WTC11 (cell line): Measurements from ENCODE around the gene MEF2D. TPM values are rescaled to one million over a fixed set of nuclear protein-coding genes. Genes with fewer than 3 reads are reported as not detected.

Source experiments
- ATAC-seq: fragments of 200-7000 bp; cut with Tn5 transposase; 2 replicates; pipeline ENCODE4 v1.10.0; 2021; ENCODE audit warnings: mild to moderate bottlenecking, moderate library complexity
- CTCF ChIA-PET: fragments of 300-600 bp; sonication (Branson Sonifier 250); formaldehyde crosslinking; loops from one replicate; lab custom pipeline; 2021; ENCODE audit warnings: antibody characterized with exemption; lab: Charles Lee
- POLR2A ChIA-PET: fragments of 350-600 bp; sonication (Branson Sonifier 250); formaldehyde crosslinking; loops from one replicate; lab custom pipeline; 2021; ENCODE audit warnings: antibody characterized with exemption; lab: Charles Lee
- DNase-seq: peaks from one replicate; pipeline ENCODE4 v3.0.0; 2021; ENCODE audit warnings: low spot score
- H3K27ac Mint-ChIP-seq: 2 replicates; pipeline ENCODE4 v1.8.0; 2021; ENCODE audit warnings: mixed read lengths
- H3K27me3 Mint-ChIP-seq: 2 replicates; pipeline ENCODE4 v1.8.0; 2021; ENCODE audit warnings: low read depth, mild to moderate bottlenecking, moderate library complexity, mixed read lengths
- H3K36me3 Mint-ChIP-seq: 2 replicates; pipeline ENCODE4 v1.8.0; 2021; ENCODE audit warnings: mixed read lengths
- H3K4me1 Mint-ChIP-seq: 2 replicates; pipeline ENCODE4 v1.8.0; 2022; ENCODE audit warnings: mixed read lengths
- H3K4me3 Mint-ChIP-seq: 2 replicates; pipeline ENCODE4 v1.8.0; 2021; ENCODE audit warnings: mild to moderate bottlenecking, moderate library complexity, mixed read lengths
- H3K9me3 Mint-ChIP-seq: 2 replicates; pipeline ENCODE4 v1.8.0; 2021; ENCODE audit warnings: mixed read lengths
- CREM ChIP-seq: sonication (generic); formaldehyde crosslinking; IDR thresholded peaks from 2 replicates; pipeline ENCODE4 v1.8.1; 2022; ENCODE audit warnings: mild to moderate bottlenecking, missing genetic modification reagents, moderate library complexity
- CTCF ChIP-seq: fragments of 200-600 bp; IDR thresholded peaks from 2 replicates; pipeline ENCODE4 v1.8.0; 2022; ENCODE audit warnings: antibody characterized with exemption
- HMGXB4 ChIP-seq: sonication (generic); formaldehyde crosslinking; IDR thresholded peaks from 2 replicates; pipeline ENCODE4 v1.8.1; 2023; ENCODE audit warnings: mild to moderate bottlenecking, moderate library complexity, missing genetic modification reagents
- IRF2 ChIP-seq: sonication (generic); formaldehyde crosslinking; IDR thresholded peaks from 2 replicates; pipeline ENCODE4 v1.8.0; 2022; ENCODE audit warnings: low read depth, missing genetic modification reagents, borderline replicate concordance
- JUN ChIP-seq: sonication (generic); formaldehyde crosslinking; IDR thresholded peaks from 2 replicates; pipeline ENCODE4 v1.8.0; 2023; ENCODE audit warnings: mild to moderate bottlenecking, missing genetic modification reagents
- KAT7 ChIP-seq: sonication (generic); formaldehyde crosslinking; IDR thresholded peaks from 2 replicates; pipeline ENCODE4 v1.8.1; 2023; ENCODE audit warnings: missing genetic modification reagents, mild to moderate bottlenecking, borderline replicate concordance
- NFATC4 ChIP-seq: fragments of 250-450 bp; sonication (Bioruptor Pico); IDR thresholded peaks from 2 replicates; pipeline ENCODE4 v1.9.0; 2021; ENCODE audit warnings: mild to moderate bottlenecking
- NFE2L1 ChIP-seq: sonication (generic); formaldehyde crosslinking; IDR thresholded peaks from 2 replicates; pipeline ENCODE4 v1.8.1; 2023; ENCODE audit warnings: missing genetic modification reagents
- ZNF121 ChIP-seq: sonication (generic); formaldehyde crosslinking; IDR thresholded peaks from 2 replicates; pipeline ENCODE4 v1.8.0; 2023; ENCODE audit warnings: missing genetic modification reagents
- total RNA-seq: library from RNA; stranded (reverse); gene quantifications from 3 replicates; pipeline ENCODE4 v1.2.3, GENCODE V29; 2021
- TF ChIP-seq, protein P1 (sequence below): fragments of 250-450 bp; sonication (Bioruptor Pico); IDR thresholded peaks from 2 replicates; pipeline ENCODE4 v1.8.0; 2021; ENCODE audit warnings: mild to moderate bottlenecking
- TF ChIP-seq, protein P2 (sequence below): sonication (generic); formaldehyde crosslinking; IDR thresholded peaks from 2 replicates; pipeline ENCODE4 v1.8.1; 2023; ENCODE audit warnings: mild to moderate bottlenecking, missing genetic modification reagents, borderline replicate concordance
- TF ChIP-seq, protein P3 (sequence below): fragments of 250-450 bp; sonication (Bioruptor Pico); IDR thresholded peaks from 2 replicates; pipeline ENCODE4 v1.9.0; 2021; ENCODE audit warnings: mild to moderate bottlenecking
- TF ChIP-seq, protein P4 (sequence below): sonication (generic); formaldehyde crosslinking; IDR thresholded peaks from 2 replicates; pipeline ENCODE4 v1.8.1; 2023; ENCODE audit warnings: mild to moderate bottlenecking, missing genetic modification reagents
- TF ChIP-seq, protein P5 (sequence below): sonication (generic); formaldehyde crosslinking; IDR thresholded peaks from 2 replicates; pipeline ENCODE4 v1.8.1; 2022; ENCODE audit warnings: missing genetic modification reagents, borderline replicate concordance

MEF2D gene
- total RNA-seq, 1 experiment from 2014 or later = 24.1 TPM

DNA sequence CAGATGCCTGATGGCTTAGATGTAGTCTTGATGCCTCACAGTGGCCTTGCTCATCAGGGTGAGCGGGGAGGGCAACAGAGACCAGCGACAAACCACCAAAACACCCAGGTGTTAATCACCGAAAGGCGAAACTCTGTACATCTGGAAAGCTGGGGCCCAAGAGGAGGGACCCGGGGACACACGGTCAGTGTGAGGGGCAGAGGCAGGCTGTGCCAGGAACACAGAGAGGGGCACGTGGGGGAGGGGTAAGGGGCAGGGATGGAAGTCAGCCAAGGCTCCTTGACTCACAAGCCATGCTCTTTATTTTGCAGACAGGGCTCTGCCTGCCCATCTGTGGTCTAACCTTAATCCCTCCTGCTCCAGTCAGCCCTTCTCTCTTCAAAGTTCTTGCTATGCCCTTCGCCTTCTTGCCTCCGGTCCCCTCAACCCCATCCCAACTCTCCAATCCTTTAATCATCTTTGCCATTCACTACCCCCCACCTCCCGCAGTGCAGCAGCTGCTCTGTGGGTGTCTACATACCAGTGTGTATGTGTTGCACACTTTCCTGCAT is 4.3 kb downstream of the MEF2D start:
- Mint-ChIP-seq H3K4me1 (peaks cover 74% of the 10 kb centered on the region), H3K27ac (peak overlapping the region; percentile 78), H3K27me3 (no peaks in the 10 kb centered on the region), H3K4me3 (no peak overlapping the region; the same call in 1 of the 2 replicates), H3K9me3 (no peaks in the 10 kb centered on the region), H3K36me3 (no peaks in the 10 kb centered on the region)
- DNase-seq (no peak), ATAC-seq (no peak)
- ChIA-PET CTCF (interaction anchor here (0.5 to 4.6 kb wide), 5 partner anchors 12 to 59 kb away, joined by 3 to 68 read pairs (median 4); no protein-coding TSS in a partner anchor), POLR2A (interaction anchor here (0.7 kb wide), 1 partner anchor 9 kb away, joined by 3 read pairs; no protein-coding TSS in a partner anchor)
- no peak for TF ChIP-seq JUN (CRISPR knock-in tag)
- TF ChIP-seq NFATC4 (CRISPR knock-in tag) = no peak
- TF ChIP-seq, protein P1, sequence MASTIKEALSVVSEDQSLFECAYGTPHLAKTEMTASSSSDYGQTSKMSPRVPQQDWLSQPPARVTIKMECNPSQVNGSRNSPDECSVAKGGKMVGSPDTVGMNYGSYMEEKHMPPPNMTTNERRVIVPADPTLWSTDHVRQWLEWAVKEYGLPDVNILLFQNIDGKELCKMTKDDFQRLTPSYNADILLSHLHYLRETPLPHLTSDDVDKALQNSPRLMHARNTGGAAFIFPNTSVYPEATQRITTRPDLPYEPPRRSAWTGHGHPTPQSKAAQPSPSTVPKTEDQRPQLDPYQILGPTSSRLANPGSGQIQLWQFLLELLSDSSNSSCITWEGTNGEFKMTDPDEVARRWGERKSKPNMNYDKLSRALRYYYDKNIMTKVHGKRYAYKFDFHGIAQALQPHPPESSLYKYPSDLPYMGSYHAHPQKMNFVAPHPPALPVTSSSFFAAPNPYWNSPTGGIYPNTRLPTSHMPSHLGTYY = no peak
- TF ChIP-seq, protein P2, sequence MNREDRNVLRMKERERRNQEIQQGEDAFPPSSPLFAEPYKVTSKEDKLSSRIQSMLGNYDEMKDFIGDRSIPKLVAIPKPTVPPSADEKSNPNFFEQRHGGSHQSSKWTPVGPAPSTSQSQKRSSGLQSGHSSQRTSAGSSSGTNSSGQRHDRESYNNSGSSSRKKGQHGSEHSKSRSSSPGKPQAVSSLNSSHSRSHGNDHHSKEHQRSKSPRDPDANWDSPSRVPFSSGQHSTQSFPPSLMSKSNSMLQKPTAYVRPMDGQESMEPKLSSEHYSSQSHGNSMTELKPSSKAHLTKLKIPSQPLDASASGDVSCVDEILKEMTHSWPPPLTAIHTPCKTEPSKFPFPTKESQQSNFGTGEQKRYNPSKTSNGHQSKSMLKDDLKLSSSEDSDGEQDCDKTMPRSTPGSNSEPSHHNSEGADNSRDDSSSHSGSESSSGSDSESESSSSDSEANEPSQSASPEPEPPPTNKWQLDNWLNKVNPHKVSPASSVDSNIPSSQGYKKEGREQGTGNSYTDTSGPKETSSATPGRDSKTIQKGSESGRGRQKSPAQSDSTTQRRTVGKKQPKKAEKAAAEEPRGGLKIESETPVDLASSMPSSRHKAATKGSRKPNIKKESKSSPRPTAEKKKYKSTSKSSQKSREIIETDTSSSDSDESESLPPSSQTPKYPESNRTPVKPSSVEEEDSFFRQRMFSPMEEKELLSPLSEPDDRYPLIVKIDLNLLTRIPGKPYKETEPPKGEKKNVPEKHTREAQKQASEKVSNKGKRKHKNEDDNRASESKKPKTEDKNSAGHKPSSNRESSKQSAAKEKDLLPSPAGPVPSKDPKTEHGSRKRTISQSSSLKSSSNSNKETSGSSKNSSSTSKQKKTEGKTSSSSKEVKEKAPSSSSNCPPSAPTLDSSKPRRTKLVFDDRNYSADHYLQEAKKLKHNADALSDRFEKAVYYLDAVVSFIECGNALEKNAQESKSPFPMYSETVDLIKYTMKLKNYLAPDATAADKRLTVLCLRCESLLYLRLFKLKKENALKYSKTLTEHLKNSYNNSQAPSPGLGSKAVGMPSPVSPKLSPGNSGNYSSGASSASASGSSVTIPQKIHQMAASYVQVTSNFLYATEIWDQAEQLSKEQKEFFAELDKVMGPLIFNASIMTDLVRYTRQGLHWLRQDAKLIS = no peak
- no peak for TF ChIP-seq HMGXB4

- TF ChIP-seq IRF2 (CRISPR knock-in tag) (no peak), NFE2L1 (CRISPR knock-in tag) (no peak), ZNF121 (CRISPR knock-in tag) (peak; percentile 74; the same call in 1 of the 2 replicates)
- H3K27me3 Mint-ChIP-seq = no peaks in the 10 kb centered on the region
- H3K4me3 Mint-ChIP-seq = no peak overlapping the region
- peak overlapping the region; percentile 78 for H3K27ac Mint-ChIP-seq
- no peaks in the 10 kb centered on the region for H3K36me3 Mint-ChIP-seq
- H3K4me1 Mint-ChIP-seq = peaks cover 81% of the 10 kb centered on the region
- CTCF ChIA-PET = interaction anchor here (4.6 kb wide), 1 partner anchor 15 kb away, joined by 68 read pairs; no protein-coding TSS in a partner anchor
- ATAC-seq (no peak), DNase-seq (no peak)
- H3K9me3 Mint-ChIP-seq = no peaks in the 10 kb centered on the region
- POLR2A ChIA-PET = no interaction called here
These were observed 5.0 kb downstream of the MEF2D start for GRCh38 chr1:156495401-156496140.

DNA sequence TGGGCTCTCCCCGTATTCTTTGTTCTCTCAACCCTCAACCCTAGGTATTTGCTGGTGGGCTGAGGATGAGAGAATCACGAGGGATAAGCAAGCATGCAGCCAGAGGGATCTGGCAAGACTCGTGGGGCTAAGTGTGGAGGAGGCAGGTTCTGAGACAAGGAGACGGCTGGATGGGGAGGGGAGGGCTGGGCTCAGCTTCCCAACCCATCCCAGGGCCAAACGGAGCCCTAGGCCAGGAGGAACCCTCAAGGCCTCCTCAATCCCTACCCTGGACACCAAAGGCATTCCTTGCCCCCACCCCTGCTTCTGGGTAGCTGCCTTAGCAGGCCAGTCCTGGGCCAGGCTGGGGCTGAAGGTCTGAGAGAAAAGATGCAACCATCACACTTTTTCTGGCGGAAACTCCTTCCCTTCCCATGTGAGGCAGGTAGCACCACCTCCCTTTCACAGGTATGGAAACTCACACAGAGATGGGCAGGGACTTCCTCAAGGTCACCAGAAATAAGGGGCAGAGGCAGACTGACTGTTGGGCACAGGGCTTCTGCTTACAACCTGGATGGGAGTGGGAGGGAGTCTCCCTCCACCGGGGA is 6.2 kb downstream of the MEF2D start:
- Mint-ChIP-seq H3K4me1 (peaks cover 92% of the 10 kb centered on the region), H3K9me3 (no peaks in the 10 kb centered on the region), H3K27me3 (no peaks in the 10 kb centered on the region), H3K4me3 (no peak overlapping the region), H3K36me3 (no peaks in the 10 kb centered on the region), H3K27ac (no peak overlapping the region)
- DNase-seq (no peak), ATAC-seq (no peak)
- ChIA-PET CTCF (interaction anchor here (0.5 to 6.0 kb wide), 3 partner anchors 8 to 183 kb away, joined by 3 to 145 read pairs (median 82); partner anchors contain the start of genes MEF2D and NES), POLR2A (no interaction called here)
- TF ChIP-seq, protein P3, sequence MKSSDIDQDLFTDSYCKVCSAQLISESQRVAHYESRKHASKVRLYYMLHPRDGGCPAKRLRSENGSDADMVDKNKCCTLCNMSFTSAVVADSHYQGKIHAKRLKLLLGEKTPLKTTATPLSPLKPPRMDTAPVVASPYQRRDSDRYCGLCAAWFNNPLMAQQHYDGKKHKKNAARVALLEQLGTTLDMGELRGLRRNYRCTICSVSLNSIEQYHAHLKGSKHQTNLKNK (CRISPR knock-in tag) = no peak
- TF ChIP-seq, protein P4, sequence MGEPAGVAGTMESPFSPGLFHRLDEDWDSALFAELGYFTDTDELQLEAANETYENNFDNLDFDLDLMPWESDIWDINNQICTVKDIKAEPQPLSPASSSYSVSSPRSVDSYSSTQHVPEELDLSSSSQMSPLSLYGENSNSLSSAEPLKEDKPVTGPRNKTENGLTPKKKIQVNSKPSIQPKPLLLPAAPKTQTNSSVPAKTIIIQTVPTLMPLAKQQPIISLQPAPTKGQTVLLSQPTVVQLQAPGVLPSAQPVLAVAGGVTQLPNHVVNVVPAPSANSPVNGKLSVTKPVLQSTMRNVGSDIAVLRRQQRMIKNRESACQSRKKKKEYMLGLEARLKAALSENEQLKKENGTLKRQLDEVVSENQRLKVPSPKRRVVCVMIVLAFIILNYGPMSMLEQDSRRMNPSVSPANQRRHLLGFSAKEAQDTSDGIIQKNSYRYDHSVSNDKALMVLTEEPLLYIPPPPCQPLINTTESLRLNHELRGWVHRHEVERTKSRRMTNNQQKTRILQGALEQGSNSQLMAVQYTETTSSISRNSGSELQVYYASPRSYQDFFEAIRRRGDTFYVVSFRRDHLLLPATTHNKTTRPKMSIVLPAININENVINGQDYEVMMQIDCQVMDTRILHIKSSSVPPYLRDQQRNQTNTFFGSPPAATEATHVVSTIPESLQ (CRISPR knock-in tag) = no peak
- TF ChIP-seq KAT7 (CRISPR knock-in tag) = no peak
- TF ChIP-seq JUN (CRISPR knock-in tag) = no peak
- TF ChIP-seq CTCF = no peak
- no peak for TF ChIP-seq CREM (CRISPR knock-in tag)
- TF ChIP-seq, protein P5, sequence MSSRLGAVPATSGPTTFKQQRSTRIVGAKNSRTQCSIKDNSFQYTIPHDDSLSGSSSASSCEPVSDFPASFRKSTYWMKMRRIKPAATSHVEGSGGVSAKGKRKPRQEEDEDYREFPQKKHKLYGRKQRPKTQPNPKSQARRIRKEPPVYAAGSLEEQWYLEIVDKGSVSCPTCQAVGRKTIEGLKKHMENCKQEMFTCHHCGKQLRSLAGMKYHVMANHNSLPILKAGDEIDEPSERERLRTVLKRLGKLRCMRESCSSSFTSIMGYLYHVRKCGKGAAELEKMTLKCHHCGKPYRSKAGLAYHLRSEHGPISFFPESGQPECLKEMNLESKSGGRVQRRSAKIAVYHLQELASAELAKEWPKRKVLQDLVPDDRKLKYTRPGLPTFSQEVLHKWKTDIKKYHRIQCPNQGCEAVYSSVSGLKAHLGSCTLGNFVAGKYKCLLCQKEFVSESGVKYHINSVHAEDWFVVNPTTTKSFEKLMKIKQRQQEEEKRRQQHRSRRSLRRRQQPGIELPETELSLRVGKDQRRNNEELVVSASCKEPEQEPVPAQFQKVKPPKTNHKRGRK = no peak
